C4-2B (cell line): Measurements from ENCODE around the gene FGGY.

ENCODE experiments used
- ZFX ChIP-seq: fragments of 450-650 bp; IDR thresholded peaks from 2 replicates; pipeline ENCODE4 v1.6.1; 2017
- TF ChIP-seq, protein P1 (sequence below): fragments of 450-650 bp; conservative IDR thresholded peaks from 2 replicates; pipeline ENCODE4 v1.5.1; 2017; ENCODE audit warnings: mild to moderate bottlenecking

DNA sequence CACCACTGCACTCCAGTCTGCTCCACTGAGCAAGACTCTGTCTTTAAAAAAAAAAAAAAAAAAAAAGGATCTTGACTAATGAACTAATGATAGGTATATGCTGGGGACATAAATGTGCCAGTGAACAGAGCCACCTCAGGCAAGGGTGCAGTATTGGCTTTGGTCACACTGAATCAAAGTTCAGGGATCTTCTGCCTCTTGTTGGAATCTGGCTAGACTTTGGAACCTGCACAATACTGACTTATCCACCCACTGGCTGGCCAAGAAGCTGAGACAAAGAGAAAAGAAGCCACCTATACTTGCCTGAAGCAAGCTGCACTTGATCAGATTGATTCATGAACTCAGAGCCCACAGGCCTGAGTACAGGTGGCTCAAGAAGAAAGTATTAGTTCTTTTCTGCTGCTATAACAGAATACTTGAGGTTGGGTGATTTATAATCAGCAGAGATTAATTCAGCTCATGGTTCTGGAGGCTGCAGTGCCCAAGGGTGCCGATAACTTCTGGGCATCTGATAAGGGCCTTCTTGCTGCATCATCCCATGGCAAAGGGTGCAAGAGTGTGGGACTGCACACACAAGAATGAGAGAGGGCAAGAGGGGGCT is 172.0 kb downstream of the FGGY start:
- TF ChIP-seq, protein P1, sequence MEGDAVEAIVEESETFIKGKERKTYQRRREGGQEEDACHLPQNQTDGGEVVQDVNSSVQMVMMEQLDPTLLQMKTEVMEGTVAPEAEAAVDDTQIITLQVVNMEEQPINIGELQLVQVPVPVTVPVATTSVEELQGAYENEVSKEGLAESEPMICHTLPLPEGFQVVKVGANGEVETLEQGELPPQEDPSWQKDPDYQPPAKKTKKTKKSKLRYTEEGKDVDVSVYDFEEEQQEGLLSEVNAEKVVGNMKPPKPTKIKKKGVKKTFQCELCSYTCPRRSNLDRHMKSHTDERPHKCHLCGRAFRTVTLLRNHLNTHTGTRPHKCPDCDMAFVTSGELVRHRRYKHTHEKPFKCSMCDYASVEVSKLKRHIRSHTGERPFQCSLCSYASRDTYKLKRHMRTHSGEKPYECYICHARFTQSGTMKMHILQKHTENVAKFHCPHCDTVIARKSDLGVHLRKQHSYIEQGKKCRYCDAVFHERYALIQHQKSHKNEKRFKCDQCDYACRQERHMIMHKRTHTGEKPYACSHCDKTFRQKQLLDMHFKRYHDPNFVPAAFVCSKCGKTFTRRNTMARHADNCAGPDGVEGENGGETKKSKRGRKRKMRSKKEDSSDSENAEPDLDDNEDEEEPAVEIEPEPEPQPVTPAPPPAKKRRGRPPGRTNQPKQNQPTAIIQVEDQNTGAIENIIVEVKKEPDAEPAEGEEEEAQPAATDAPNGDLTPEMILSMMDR: no peak
- TF ChIP-seq ZFX: no peak
